Mesendoderm (in vitro differentiated cells): ENCODE measurements around the gene MRAS. TPM values are rescaled to one million over a fixed set of nuclear protein-coding genes. Genes with fewer than 3 reads are reported as not detected.
A peak's percentile ranks its signal among the peaks of the same experiment; 100 is the strongest.

ENCODE experiments used
- DNase-seq: peaks from one replicate; pipeline ENCODE4 v3.0.0; 2013
- H2AK5ac ChIP-seq: 2 replicates; pipeline ENCODE4 v1.6.1; 2013; ENCODE audit warnings: low read length, inconsistent platforms
- H2BK120ac ChIP-seq: 2 replicates; pipeline ENCODE4 v1.6.1; 2013; ENCODE audit warnings: low read depth, mild to moderate bottlenecking, low read length, moderate library complexity, mixed read lengths
- H2BK15ac ChIP-seq: replicated peaks from 2 replicates; pipeline ENCODE4 v1.6.1; 2013; ENCODE audit warnings: low read depth, mild to moderate bottlenecking, moderate library complexity
- H2BK5ac ChIP-seq: 2 replicates; pipeline ENCODE4 v1.6.1; 2013; ENCODE audit warnings: low read length, inconsistent platforms
- H3K18ac ChIP-seq: 2 replicates; pipeline ENCODE4 v1.6.1; 2013; ENCODE audit warnings: mild to moderate bottlenecking, low read length, mixed read lengths
- H3K23ac ChIP-seq: one replicate; pipeline ENCODE4 v1.6.1; 2013; ENCODE audit warnings: low read length
- H3K27ac ChIP-seq: 2 replicates; pipeline ENCODE4 v1.5.1; 2013; ENCODE audit warnings: low read depth, mild to moderate bottlenecking, inconsistent platforms, low read length, moderate library complexity
- H3K27me3 ChIP-seq: 2 replicates; pipeline ENCODE4 v1.6.1; 2013; ENCODE audit warnings: low read length, control low read depth, mild to moderate bottlenecking, inconsistent platforms; ENCODE audit not compliant: insufficient read depth, poor library complexity
- H3K36me3 ChIP-seq: 2 replicates; pipeline ENCODE4 v1.6.1; 2013; ENCODE audit warnings: low read length, inconsistent platforms; ENCODE audit not compliant: control insufficient read depth, insufficient read depth
- H3K4ac ChIP-seq: one replicate; pipeline ENCODE4 v1.6.1; 2013; ENCODE audit warnings: low read depth, mild to moderate bottlenecking, low read length, moderate library complexity
- H3K4me1 ChIP-seq: 2 replicates; pipeline ENCODE4 v1.6.1; 2013; ENCODE audit warnings: low read depth, low read length, inconsistent platforms; ENCODE audit not compliant: control insufficient read depth
- H3K4me2 ChIP-seq: 2 replicates; pipeline ENCODE4 v1.6.1; 2013; ENCODE audit warnings: low read length
- H3K4me3 ChIP-seq: 2 replicates; pipeline ENCODE4 v1.5.1; 2013; ENCODE audit warnings: mild to moderate bottlenecking, low read length
- H3K56ac ChIP-seq: one replicate; pipeline ENCODE4 v1.6.1; 2013; ENCODE audit warnings: low read length
- H3K79me1 ChIP-seq: 2 replicates; pipeline ENCODE4 v1.6.1; 2013; ENCODE audit warnings: low read length, inconsistent platforms
- H3K79me2 ChIP-seq: 2 replicates; pipeline ENCODE4 v1.6.1; 2013; ENCODE audit warnings: mild to moderate bottlenecking, low read length; ENCODE audit not compliant: control insufficient read depth, insufficient read depth
- H3K9ac ChIP-seq: 2 replicates; pipeline ENCODE4 v1.6.1; 2013; ENCODE audit warnings: low read length, inconsistent platforms
- H4K5ac ChIP-seq: one replicate; pipeline ENCODE4 v1.6.1; 2013; ENCODE audit warnings: low read length
- H4K8ac ChIP-seq: one replicate; pipeline ENCODE4 v1.6.1; 2013; ENCODE audit warnings: low read depth, mild to moderate bottlenecking, control low read depth, low read length, moderate library complexity
- WGBS: extraction: QIAGEN DNeasy Blood & Tissue Kit; methylation state at CpG from one replicate; pipeline ENCODE4 v1.1.7; 2013; ENCODE audit warnings: low lambda C conversion rate, missing lambda C conversion rate; ENCODE audit not compliant: insufficient coverage; ENCODE audit errors: extremely low coverage; 5-methylcytosine and 5-hydroxymethylcytosine counted together
- polyA plus RNA-seq, 2 experiments: library from polyadenylated mRNA; stranded (reverse); fragments of 200-250 nt; gene quantifications; one replicate each; pipeline ENCODE4 v1.2.3, GENCODE V29; 2013

The MRAS gene
- polyA plus RNA-seq (2013, experiment 1 of 2): 9.5 TPM
- 7.3 TPM for polyA plus RNA-seq (2013, experiment 2 of 2)

GRCh38 chr3:138347960-138348753, at the start of gene MRAS:
Gene MRAS (plus strand): TSS chr3:138348579. CDS start chr3:138372884, 24,305 bp downstream.
- Histone ChIP-seq H2BK120ac (peak within 1 kb of the TSS; percentile 49), H3K4me1 (peaks cover 2% of the 10 kb centered on the region), H3K79me2 (no peaks in the 10 kb centered on the region), H3K9ac (peak within 1 kb of the TSS; percentile 87), H3K4me2 (peak within 1 kb of the TSS; percentile 86), H2BK15ac (no peak within 1 kb of the TSS), H4K5ac (no peak within 1 kb of the TSS), H4K8ac (no peak within 1 kb of the TSS), H3K27me3 (no peaks in the 10 kb centered on the region), H3K4me3 (peak within 1 kb of the TSS; percentile 71), H3K79me1 (peaks cover 3% of the 10 kb centered on the region), H3K18ac (peak within 1 kb of the TSS; percentile 97), H3K27ac (peak within 1 kb of the TSS; percentile 72), H3K56ac (peak within 1 kb of the TSS; percentile 97), H3K36me3 (no peaks in the 10 kb centered on the region), H2AK5ac (no peak within 1 kb of the TSS), H3K4ac (peak within 1 kb of the TSS; percentile 93), H2BK5ac (peak within 1 kb of the TSS; percentile 63), H3K23ac (peak within 1 kb of the TSS; percentile 83)
- DNase-seq: peak; percentile 92
- no CpG with 5 or more reads among the region's 93 CpGs for WGBS

DNA sequence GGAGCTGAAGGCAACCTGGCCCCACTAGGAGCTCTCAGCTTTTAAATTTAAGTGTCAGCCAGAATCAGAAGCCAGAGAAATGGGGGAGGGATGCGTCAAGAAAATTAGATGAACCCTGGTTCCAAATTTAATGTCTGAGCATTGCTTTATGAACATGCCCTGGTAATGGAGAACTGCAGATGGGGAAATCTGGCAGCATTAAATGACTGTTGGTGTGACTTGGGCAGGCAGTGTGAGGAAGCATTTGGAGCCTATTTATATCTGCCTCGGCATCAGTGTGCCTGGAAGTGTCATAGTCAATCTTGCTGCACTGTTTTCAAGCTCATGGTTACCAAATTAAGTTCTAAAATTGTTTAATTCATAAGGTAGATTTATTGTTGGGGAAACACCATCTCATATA, 47.7 kb upstream of the MRAS start:
- H3K4me1 ChIP-seq: no peaks in the 10 kb centered on the region
- no peak overlapping the region for H3K56ac ChIP-seq
- H3K18ac ChIP-seq: no peak overlapping the region
- H3K4me3 ChIP-seq: no peak overlapping the region
- DNase-seq: no peak
- H3K36me3 ChIP-seq: no peaks in the 10 kb centered on the region
- no peak overlapping the region for H3K23ac ChIP-seq
- H2BK120ac ChIP-seq: no peak overlapping the region
- no peaks in the 10 kb centered on the region for H3K27me3 ChIP-seq
- no peak overlapping the region for H2BK15ac ChIP-seq
- H3K4ac ChIP-seq: no peak overlapping the region
- no peak overlapping the region for H3K27ac ChIP-seq
- no peaks in the 10 kb centered on the region for H3K79me2 ChIP-seq
- WGBS: no CpG with 5 or more reads among the region's 2 CpGs
- H2AK5ac ChIP-seq: no peak overlapping the region
- H3K9ac ChIP-seq: no peak overlapping the region
- H3K79me1 ChIP-seq: no peaks in the 10 kb centered on the region
- no peak overlapping the region for H3K4me2 ChIP-seq
- H4K8ac ChIP-seq: no peak overlapping the region
- H2BK5ac ChIP-seq: no peak overlapping the region
- H4K5ac ChIP-seq: no peak overlapping the region

- H3K4me2 ChIP-seq: no peak overlapping the region
- H4K5ac ChIP-seq: no peak overlapping the region
- no peak overlapping the region for H3K56ac ChIP-seq
- no peaks in the 10 kb centered on the region for H3K36me3 ChIP-seq
- no peak overlapping the region for H3K4me3 ChIP-seq
- H2BK15ac ChIP-seq: no peak overlapping the region
- H4K8ac ChIP-seq: no peak overlapping the region
- no peak overlapping the region for H2BK5ac ChIP-seq
- H3K23ac ChIP-seq: no peak overlapping the region
- H3K27me3 ChIP-seq: no peaks in the 10 kb centered on the region
- no peaks in the 10 kb centered on the region for H3K79me2 ChIP-seq
- H3K79me1 ChIP-seq: no peaks in the 10 kb centered on the region
- no CpG with 5 or more reads among the region's 6 CpGs for WGBS
- no peak overlapping the region for H2AK5ac ChIP-seq
- H3K9ac ChIP-seq: no peak overlapping the region
- no peak overlapping the region for H3K27ac ChIP-seq
- H2BK120ac ChIP-seq: no peak overlapping the region
- H3K18ac ChIP-seq: no peak overlapping the region
- no peak for DNase-seq
- no peaks in the 10 kb centered on the region for H3K4me1 ChIP-seq
- no peak overlapping the region for H3K4ac ChIP-seq
These were observed 44.9 kb upstream of the MRAS start for GRCh38 chr3:138303474-138303873.

DNA sequence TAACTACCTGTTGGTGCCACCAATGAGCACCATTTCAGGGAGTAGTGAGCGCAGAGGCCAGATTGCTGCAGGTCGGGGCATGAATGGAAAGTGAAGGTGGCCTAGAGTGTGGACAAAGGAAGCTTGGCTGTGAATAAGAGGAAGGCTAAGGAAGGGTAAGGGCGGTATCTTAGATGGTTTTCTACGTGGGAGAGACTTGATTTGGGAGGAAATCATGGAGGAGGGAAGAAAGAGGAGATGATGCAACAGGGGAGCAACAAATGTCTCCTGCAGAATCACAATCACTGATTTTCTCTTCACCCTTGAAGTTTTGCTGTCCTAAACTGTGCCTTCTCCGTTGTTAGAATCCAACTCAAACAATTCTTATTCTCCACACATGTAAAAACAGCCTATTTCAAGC, 40.5 kb upstream of the MRAS start:
- Histone ChIP-seq H3K9ac (no peak overlapping the region), H2BK15ac (no peak overlapping the region), H3K79me1 (no peaks in the 10 kb centered on the region), H3K27me3 (no peaks in the 10 kb centered on the region), H3K36me3 (no peaks in the 10 kb centered on the region), H3K4me3 (no peak overlapping the region), H3K27ac (no peak overlapping the region), H3K18ac (no peak overlapping the region), H3K4ac (no peak overlapping the region), H3K56ac (no peak overlapping the region), H3K23ac (no peak overlapping the region), H3K79me2 (no peaks in the 10 kb centered on the region), H2AK5ac (no peak overlapping the region), H2BK120ac (no peak overlapping the region), H3K4me1 (no peaks in the 10 kb centered on the region), H4K5ac (no peak overlapping the region), H3K4me2 (no peak overlapping the region), H4K8ac (no peak overlapping the region), H2BK5ac (no peak overlapping the region)
- no peak for DNase-seq
- no CpG with 5 or more reads among the region's 5 CpGs for WGBS

- no peak overlapping the region for H3K4ac ChIP-seq
- H3K4me2 ChIP-seq: no peak overlapping the region
- no peak overlapping the region for H4K5ac ChIP-seq
- H3K23ac ChIP-seq: no peak overlapping the region
- H3K18ac ChIP-seq: no peak overlapping the region
- no peaks in the 10 kb centered on the region for H3K79me1 ChIP-seq
- no peak overlapping the region for H2BK120ac ChIP-seq
- H4K8ac ChIP-seq: no peak overlapping the region
- H3K79me2 ChIP-seq: no peaks in the 10 kb centered on the region
- no peaks in the 10 kb centered on the region for H3K4me1 ChIP-seq
- no peak overlapping the region for H3K4me3 ChIP-seq
- H3K27me3 ChIP-seq: no peaks in the 10 kb centered on the region
- no peaks in the 10 kb centered on the region for H3K36me3 ChIP-seq
- H3K9ac ChIP-seq: no peak overlapping the region
- H2BK15ac ChIP-seq: no peak overlapping the region
- H3K27ac ChIP-seq: no peak overlapping the region
- H3K56ac ChIP-seq: no peak overlapping the region
- H2BK5ac ChIP-seq: no peak overlapping the region
- no peak for DNase-seq
- no peak overlapping the region for H2AK5ac ChIP-seq
These were observed 39.6 kb upstream of the MRAS start for GRCh38 chr3:138308783-138309182.

GRCh38 chr3:138310494-138310893, 37.9 kb upstream of the MRAS start:
- H3K79me1 ChIP-seq: no peaks in the 10 kb centered on the region
- no peak overlapping the region for H3K4me3 ChIP-seq
- no peaks in the 10 kb centered on the region for H3K4me1 ChIP-seq
- H3K18ac ChIP-seq: no peak overlapping the region
- no peak overlapping the region for H2AK5ac ChIP-seq
- no peak overlapping the region for H3K9ac ChIP-seq
- H3K56ac ChIP-seq: no peak overlapping the region
- no peak overlapping the region for H2BK120ac ChIP-seq
- no peak overlapping the region for H3K27ac ChIP-seq
- no peak overlapping the region for H3K4me2 ChIP-seq
- no peaks in the 10 kb centered on the region for H3K36me3 ChIP-seq
- no peaks in the 10 kb centered on the region for H3K79me2 ChIP-seq
- H4K5ac ChIP-seq: no peak overlapping the region
- H2BK5ac ChIP-seq: no peak overlapping the region
- DNase-seq: no peak
- no peaks in the 10 kb centered on the region for H3K27me3 ChIP-seq
- no peak overlapping the region for H3K23ac ChIP-seq
- no CpG with 5 or more reads among the region's 4 CpGs for WGBS
- H4K8ac ChIP-seq: no peak overlapping the region
- no peak overlapping the region for H3K4ac ChIP-seq
- H2BK15ac ChIP-seq: no peak overlapping the region
